Activated CD4-positive, CD25-positive, alpha-beta regulatory T cell treated with anti-CD3 and anti-CD28 coated beads, Interleukin-2, amount 50 U/mL, for 24 hours (primary cell): Measurements from ENCODE around the gene KANSL1.

Experiments used
- ATAC-seq, 2 donors: fragments of 150-1000 bp; cut with Tn5 transposase; one replicate each; pipeline ENCODE4 v1.10.0; 2021; ENCODE audit warnings: mild to moderate bottlenecking in 1 of 2, moderate library complexity in 1 of 2

KANSL1 gene

DNA sequence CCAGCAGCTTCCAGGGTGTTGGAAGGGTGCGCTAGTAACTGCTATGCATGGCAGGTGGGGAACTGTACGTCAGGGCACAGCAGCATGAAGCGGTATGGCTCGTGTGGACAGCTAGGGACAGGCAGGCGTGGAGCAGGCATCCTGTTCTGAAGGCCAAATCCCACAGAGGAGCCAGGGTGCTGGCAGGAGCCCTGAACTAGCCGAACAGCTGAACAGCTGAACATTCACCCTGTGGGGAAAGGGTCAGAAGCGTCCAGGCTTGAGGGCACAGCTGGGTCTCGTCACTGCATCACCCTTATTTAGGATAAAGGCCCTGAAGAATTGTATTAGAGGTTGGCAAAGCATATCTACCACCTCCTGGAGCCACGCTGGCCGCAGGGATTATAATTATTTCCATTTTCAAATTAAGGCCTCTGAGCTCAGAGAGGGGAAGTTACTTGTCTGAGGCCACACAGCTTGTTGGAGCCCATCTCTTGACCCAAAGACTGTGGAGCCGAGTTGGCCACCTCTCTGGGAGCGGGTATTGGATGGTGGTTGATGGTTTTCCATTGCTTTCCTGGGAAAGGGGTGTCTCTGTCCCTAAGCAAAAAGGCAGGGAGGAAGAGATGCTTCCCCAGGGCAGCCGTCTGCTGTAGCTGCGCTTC lies 197.5 kb downstream of the KANSL1 start:
- ATAC-seq = no peak

DNA sequence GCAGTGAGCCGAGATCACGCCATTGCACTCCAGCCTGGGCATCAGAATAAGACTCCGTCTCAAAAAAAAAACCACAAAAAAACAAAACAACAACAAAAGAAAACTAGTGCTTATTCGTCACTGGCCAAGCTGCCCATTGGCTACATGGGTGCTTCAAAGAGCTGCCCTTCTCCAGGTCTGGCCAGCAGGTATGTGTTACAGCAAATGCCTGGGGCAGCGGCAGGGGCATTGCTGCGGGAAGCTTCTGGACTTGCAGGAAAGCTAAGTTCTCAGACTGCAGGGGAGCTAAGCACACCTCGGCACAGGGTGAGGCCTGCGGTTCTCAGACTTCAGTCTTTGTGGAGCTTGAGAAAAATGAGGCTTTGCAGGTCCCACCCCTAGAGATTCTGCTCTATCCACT lies 198.2 kb downstream of the KANSL1 start:
- ATAC-seq = no peak

DNA sequence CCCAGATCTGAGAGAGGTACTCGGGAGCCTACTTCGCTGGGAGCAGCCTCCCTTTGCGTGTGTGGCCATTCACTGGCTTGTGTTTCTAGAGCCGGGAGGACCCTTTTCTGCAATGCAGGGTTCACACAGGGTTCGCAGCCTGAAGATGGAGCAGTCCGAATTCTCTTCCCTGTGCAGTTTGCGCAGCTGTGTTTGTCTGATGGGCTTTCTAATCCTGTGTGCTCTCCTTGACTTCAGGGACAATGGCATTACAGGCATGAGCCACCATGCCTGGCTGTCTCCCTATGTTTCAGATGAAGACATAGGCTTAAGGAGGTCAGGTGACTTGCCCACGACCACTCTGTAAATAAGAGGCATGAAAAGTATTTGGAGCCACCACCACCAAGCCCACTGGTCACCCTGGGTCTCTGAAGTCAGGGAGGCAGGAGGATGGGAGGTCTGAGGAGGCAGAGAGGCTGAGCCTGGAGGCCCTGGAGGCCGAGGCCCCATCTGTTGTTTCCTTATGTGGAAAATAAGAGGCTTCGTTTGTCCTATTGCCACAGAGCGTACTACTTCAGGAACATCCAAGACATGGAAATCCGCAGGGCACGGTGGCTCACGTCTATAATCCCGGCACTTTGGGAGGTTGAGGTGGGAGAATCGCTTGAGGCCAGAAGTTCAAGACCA lies 199.1 kb downstream of the KANSL1 start:
- no peak for ATAC-seq

DNA sequence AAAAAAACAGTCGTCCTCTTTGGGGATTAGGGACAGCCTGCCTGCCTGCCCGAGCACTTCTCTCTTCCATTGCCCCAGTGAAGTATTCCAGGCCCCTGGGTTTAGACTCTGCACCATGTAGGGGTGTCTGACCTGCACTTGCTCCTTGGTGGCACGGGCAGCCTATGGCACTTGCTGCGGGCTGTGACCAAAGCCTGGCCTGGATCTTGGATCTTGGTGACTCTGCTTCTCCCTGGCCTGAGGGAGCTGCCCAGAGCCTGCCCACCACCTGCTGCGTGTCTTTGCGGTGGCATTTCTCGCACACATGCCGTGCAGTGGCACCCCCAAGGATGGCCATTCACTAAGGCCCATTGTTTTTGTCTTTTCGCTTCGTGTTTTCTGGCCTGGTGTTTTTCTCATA lies 200.3 kb downstream of the KANSL1 start:
- no peak for ATAC-seq

DNA sequence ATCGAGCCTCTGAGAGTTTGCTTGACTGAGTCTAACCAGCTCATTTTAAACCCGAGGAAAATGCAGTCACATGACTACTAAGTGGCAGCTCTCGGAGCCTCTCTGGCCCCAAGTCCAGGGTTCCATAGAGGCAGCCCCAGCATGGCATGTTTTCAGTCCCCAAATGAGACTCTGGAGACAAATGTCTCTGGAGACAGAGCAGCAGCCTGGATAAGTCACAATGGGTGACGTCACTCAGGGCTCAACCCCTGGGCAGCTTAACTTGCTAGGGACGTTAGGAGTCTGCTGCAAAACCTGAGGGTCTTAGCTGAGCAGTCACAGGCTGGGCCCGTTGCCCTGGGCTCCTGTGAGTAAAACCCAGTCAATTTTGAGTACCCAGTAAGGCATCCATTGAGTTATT lies 201.1 kb downstream of the KANSL1 start:
- ATAC-seq = no peak

DNA sequence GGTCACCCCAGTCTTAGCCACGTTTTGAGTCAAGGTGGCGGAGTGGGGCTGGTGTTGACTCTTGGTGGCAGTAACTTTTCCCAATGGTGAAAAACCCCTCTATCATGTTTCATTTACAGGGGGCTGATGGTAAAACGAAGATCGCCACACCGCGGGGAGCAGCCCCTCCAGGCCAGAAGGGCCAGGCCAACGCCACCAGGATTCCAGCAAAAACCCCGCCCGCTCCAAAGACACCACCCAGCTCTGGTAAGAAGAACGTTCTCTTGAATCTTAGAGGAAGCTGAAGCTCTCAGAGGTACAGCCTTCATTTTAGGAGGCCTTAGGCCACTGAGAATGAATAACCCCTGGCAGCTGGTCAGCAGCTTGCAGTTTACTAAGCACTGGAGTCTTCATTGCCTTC lies 201.9 kb downstream of the KANSL1 start:
- ATAC-seq = no peak

DNA sequence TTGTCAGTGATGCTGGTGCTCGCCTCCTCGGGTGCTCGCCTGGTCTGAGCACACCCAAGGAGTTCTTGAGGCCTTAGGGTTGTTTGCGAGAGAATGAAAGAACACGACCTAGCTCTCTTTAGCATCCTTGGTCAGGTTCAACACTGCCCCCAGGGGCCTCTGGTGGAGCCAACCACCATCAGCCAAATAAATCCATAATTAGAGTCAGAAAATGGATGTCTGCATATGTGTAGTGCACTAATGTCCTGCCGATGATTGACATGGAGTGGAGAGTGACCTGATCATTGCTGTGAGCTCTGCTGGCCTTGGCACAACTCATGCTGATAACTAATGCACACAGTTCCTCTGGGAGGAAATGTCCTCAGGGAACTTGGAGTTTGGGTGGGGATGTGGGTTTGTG lies 202.3 kb downstream of the KANSL1 start:
- ATAC-seq = no peak

DNA sequence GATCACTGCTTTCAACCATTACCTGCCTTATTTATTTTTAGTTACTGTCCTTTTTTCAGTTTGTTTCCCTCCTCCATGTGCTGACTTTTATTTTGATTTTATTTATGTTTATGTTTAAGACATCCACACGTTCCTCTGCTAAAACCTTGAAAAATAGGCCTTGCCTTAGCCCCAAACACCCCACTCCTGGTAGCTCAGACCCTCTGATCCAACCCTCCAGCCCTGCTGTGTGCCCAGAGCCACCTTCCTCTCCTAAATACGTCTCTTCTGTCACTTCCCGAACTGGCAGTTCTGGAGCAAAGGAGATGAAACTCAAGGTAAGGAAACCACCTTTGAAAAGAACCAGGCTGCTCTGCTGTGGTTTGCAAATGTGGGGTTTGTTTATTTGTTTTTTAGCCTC lies 203.5 kb downstream of the KANSL1 start:
- no peak for ATAC-seq

DNA sequence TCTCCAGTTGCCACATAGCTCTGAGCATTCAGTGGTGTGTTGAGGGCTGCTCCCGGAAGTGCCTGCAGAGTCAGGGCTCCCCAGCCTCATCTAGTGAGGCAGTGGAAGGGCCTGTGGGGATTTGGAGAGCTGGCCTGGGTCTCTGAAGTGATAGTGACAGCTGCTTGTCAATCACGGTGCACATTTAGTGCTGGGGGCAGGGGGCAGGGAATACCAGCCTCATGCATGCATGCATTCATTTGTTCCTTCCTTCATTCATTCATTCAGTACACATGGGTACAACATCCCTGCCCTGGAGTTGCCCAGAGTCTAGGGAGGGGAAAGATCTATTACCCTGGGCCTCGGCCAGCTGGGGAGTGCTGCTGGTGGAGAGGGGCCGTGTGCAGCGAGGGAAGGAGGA lies 205.5 kb downstream of the KANSL1 start:
- ATAC-seq = no peak

DNA sequence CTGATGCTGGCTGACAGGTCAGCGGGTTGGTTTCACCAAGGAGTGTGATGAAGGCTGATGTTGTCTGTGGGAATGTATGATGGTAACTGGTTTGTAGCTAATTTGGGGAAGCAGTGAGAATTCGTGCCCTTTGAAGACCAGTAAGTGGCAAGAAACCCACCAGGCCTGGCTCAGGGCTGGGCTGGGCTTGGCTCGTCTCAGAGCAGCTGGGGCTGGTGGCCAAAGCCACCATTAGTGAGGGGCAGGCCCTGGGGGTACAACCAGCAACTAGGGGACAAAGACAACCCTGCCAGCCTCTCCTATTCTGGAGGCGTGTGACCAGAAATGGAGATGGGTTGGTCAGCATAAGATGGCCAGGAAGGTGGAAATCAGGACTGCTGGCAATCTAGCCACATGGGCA lies 207.2 kb downstream of the KANSL1 start:
- no peak for ATAC-seq

DNA sequence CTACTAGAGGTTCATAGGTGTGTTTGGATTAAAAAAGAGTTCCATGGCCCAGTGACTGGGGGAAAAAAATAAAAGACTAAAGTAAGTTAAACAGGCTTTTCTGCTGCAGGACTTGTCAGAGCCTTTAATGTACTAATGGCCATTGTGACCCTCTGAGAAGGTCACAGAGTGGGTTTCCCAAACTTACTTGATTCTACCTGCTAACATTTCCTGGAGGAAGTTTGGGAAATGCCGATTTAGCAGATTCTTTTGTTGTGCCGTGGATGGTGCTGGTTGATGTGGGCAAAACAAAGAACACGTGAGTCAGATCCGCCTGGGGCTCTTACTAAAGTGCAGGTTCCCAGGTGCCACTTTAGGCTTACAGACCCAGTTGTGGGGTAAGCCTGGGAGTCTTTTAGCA lies 207.8 kb downstream of the KANSL1 start:
- no peak for ATAC-seq

DNA sequence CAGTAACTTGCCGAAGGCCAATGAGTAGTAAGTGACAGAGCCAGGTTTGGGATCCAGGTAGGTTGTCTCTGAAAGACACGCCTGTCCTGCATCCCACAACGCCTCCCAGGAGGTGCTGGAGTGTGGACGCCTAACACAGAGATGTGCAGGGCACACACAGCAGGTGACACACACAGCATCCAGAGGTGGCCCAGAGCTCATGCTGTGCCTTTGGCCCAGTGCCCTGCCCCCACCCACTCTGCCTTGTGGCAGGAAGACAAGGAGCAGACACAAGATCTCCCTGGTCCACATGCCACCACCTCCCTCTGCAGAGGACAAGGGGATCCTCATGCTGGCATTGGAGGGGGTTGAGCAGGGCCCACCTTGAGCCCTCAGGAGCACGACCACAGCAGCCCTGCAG lies 208.9 kb downstream of the KANSL1 start:
- ATAC-seq = no peak

DNA sequence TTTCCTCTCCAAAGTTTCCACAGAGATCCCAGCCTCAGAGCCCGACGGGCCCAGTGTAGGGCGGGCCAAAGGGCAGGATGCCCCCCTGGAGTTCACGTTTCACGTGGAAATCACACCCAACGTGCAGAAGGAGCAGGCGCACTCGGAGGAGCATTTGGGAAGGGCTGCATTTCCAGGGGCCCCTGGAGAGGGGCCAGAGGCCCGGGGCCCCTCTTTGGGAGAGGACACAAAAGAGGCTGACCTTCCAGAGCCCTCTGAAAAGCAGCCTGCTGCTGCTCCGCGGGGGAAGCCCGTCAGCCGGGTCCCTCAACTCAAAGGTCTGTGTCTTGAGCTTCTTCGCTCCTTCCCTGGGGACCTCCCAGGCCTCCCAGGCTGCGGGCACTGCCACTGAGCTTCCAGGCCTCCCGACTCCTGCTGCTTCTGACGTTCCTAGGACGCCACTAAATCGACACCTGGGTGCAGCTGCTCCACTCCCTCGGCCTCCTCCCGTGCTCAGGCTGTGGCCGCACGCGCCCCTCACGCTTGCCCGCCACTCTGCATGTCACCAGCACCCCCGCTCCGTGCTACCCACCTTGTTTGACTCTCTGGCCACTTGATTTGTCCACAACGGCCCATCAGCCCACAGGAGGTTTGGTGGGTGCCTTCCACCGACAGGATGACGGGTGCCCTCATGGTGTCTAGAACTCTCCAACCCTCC lies 209.5 kb downstream of the KANSL1 start:
- ATAC-seq = no peak

DNA sequence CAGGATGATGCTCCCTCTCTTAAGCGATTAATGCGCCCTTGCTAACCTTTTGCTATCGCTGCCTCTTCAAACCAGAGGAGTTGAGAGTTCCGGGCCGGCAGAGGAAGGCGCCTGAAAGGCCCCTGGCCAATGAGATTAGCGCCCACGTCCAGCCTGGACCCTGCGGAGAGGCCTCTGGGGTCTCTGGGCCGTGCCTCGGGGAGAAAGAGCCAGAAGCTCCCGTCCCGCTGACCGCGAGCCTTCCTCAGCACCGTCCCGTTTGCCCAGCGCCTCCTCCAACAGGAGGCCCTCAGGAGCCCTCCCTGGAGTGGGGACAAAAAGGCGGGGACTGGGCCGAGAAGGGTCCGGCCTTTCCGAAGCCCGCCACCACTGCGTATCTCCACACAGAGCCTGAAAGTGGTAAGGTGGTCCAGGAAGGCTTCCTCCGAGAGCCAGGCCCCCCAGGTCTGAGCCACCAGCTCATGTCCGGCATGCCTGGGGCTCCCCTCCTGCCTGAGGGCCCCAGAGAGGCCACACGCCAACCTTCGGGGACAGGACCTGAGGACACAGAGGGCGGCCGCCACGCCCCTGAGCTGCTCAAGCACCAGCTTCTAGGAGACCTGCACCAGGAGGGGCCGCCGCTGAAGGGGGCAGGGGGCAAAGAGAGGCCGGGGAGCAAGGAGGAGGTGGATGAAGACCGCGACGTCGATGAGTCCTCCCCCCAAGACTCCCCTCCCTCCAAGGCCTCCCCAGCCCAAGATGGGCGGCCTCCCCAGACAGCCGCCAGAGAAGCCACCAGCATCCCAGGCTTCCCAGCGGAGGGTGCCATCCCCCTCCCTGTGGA lies 210.2 kb downstream of the KANSL1 start:
- no peak for ATAC-seq

DNA sequence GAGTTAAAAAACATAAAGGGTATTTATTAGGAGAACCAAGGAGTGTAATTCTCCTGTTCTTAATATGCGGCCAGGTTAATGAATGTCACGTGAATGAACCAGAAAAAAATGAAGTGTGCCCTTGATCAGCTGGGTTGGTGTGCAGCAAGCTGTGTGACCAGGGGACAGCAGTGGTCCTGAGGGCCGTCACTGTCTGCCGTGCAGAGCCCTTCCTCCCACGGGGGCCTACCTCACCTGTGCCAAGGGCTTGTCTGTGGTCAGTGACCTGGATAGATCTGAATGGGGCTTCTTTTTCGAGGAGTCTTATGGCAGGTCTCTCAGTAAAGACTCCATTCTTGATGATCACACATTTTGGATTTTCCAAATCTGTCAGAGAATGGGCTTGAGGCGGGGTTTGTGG lies 211.9 kb downstream of the KANSL1 start:
- no peak for ATAC-seq

DNA sequence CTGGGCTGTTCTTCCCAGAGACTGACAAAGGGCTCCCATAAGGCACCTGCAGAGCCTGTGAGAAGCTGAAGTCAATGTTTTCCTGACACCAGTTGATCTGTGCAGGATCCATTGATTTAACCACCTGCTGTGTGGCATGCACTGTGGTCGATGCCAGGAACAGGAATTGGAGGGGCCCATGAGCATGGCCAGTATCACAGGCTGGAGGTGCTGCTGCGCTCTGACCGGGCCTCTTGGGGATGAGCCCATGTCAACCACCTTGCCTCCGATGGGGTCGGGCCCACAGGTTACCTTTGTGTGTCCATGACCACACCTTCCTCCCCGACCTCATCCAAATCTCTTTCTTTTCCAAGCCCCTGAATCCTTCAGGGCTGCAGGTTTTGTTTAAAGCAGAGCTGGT lies 212.4 kb downstream of the KANSL1 start:
- ATAC-seq = no peak
